ENCODE data around the gene HAUS2. TPM values are rescaled to one million over a fixed set of nuclear protein-coding genes. Genes with fewer than 3 reads are reported as not detected.
A peak's percentile ranks its signal among the peaks of the same experiment; 100 is the strongest.

Gene HAUS2
- total and polyA plus RNA-seq, 2 donors (not counting 3 experiments of a cell fraction or from before 2014, with no cell fraction given) = 12.6 to 33.5 TPM

GRCh38 chr15:42544853-42545629 is 3.6 kb upstream of the HAUS2 start:
- H3K4me3 ChIP-seq (replicated peaks in 1 of 3; ENCODE audit: insufficient read depth in 1 of 3, low read depth in 1 of 3, low read length in 3 of 3) = no peak overlapping the region
- H3K9me3 ChIP-seq (replicated peaks; ENCODE audit: control insufficient read depth, insufficient read depth, low read length) = no peaks in the 10 kb centered on the region
- BruUV-seq (replicated peaks) = no TSS peak
- dilution Hi-C loops (cut with MboI; ENCODE audit: extremely low pct_ligation_motif_present, low sequenced_read_pairs) = no loop called here
- CTCF ChIA-PET = interaction anchor here (1.0 to 1.6 kb wide), 3 partner anchors 15 to 105 kb away, joined by 3 to 4 read pairs (median 3); no protein-coding TSS in a partner anchor
- peaks cover 2% of the 10 kb centered on the region for H4K20me1 ChIP-seq (replicated peaks; ENCODE audit: control insufficient read depth, extremely low read depth, insufficient read depth, low read length)
- peaks cover 6 to 18% of the 10 kb centered on the region in 2 experiments for H3K36me3 ChIP-seq (ENCODE audit: control insufficient read depth in 2 of 2, extremely low read depth in 1 of 2, insufficient read depth in 2 of 2, low read length in 2 of 2)
- H2AFZ ChIP-seq (ENCODE audit: low read depth, low read length) = no peak overlapping the region
- POLR2A ChIA-PET = no interaction called here
- H3K79me2 ChIP-seq (ENCODE audit: control insufficient read depth, insufficient read depth, low read length) = peaks cover 42% of the 10 kb centered on the region
- TF ChIP-seq POLR2AphosphoS5 (IDR thresholded peaks at IDR 0.05; ENCODE audit: insufficient read depth, low read depth, low read length) = no peak
- TF ChIP-seq MYC (IDR thresholded peaks at IDR 0.05; ENCODE audit: low read depth, low read length) = no peak
- TF ChIP-seq CTCF (IDR thresholded peaks at IDR 0.05; ENCODE audit: extremely low read depth in 1 of 2, insufficient read depth in 1 of 2, low read depth in 1 of 2, low read length in 2 of 2) = no peak
- no peak for TF ChIP-seq JUN (IDR thresholded peaks at IDR 0.05; ENCODE audit: borderline replicate concordance, insufficient read depth, insufficient read length, low read depth)
- TF ChIP-seq FOS (IDR thresholded peaks at IDR 0.05; ENCODE audit: borderline replicate concordance, insufficient read depth, low read length) = no peak
- TF ChIP-seq, protein P1, sequence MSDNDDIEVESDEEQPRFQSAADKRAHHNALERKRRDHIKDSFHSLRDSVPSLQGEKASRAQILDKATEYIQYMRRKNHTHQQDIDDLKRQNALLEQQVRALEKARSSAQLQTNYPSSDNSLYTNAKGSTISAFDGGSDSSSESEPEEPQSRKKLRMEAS (IDR thresholded peaks at IDR 0.05; ENCODE audit: insufficient read depth, insufficient read length) = no peak
- no peak for TF ChIP-seq EZH2 (IDR thresholded peaks at IDR 0.05; ENCODE audit: borderline replicate concordance, low read depth, low read length, severe bottlenecking)
- TF ChIP-seq POLR2A (IDR thresholded peaks at IDR 0.05; ENCODE audit: low read depth, low read length) = no peak
- TF ChIP-seq GATA2 (IDR thresholded peaks at IDR 0.05; ENCODE audit: insufficient read depth, insufficient read length, low read depth, low read length) = no peak
- H3K9ac ChIP-seq (replicated peaks; ENCODE audit: extremely low read depth, insufficient read depth, low read length) = no peak overlapping the region
- peaks cover 26% of the 10 kb centered on the region for H3K4me1 ChIP-seq (ENCODE audit: control insufficient read depth, extremely low read depth, insufficient read depth, low read length)
- FAIRE-seq (peak; percentile 55), DNase-seq (ENCODE audit: low read depth, low spot score) (no peak)
- no peaks in the 10 kb centered on the region for H3K9me1 ChIP-seq (replicated peaks; ENCODE audit: control insufficient read depth, extremely low read depth, insufficient read depth, low read length)
- intact Hi-C loops (cut with micrococcal nuclease) = no loop called here
- H3K4me2 ChIP-seq (ENCODE audit: insufficient read depth, low read length) = no peak overlapping the region
- H3K27ac ChIP-seq (ENCODE audit: insufficient read depth, low read depth, low read length) = no peak overlapping the region
- no peaks in the 10 kb centered on the region for H3K27me3 ChIP-seq (ENCODE audit: control insufficient read depth in 2 of 2, insufficient read depth in 2 of 2, low read length in 2 of 2)

Measured in endothelial cell of umbilical vein (primary cell).